GM19372 (cell line): ENCODE data around the gene ANGEL1.
A peak's percentile ranks its signal among the peaks of the same experiment; 100 is the strongest.

Source experiments
- ATAC-seq: cut with Tn5 transposase; IDR thresholded peaks from one replicate; pipeline ENCODE4 v1.9.1; 2021; ENCODE audit warnings: mild to moderate bottlenecking, low read depth, moderate library complexity; ENCODE audit not compliant: unreplicated experiment

Gene ANGEL1

DNA sequence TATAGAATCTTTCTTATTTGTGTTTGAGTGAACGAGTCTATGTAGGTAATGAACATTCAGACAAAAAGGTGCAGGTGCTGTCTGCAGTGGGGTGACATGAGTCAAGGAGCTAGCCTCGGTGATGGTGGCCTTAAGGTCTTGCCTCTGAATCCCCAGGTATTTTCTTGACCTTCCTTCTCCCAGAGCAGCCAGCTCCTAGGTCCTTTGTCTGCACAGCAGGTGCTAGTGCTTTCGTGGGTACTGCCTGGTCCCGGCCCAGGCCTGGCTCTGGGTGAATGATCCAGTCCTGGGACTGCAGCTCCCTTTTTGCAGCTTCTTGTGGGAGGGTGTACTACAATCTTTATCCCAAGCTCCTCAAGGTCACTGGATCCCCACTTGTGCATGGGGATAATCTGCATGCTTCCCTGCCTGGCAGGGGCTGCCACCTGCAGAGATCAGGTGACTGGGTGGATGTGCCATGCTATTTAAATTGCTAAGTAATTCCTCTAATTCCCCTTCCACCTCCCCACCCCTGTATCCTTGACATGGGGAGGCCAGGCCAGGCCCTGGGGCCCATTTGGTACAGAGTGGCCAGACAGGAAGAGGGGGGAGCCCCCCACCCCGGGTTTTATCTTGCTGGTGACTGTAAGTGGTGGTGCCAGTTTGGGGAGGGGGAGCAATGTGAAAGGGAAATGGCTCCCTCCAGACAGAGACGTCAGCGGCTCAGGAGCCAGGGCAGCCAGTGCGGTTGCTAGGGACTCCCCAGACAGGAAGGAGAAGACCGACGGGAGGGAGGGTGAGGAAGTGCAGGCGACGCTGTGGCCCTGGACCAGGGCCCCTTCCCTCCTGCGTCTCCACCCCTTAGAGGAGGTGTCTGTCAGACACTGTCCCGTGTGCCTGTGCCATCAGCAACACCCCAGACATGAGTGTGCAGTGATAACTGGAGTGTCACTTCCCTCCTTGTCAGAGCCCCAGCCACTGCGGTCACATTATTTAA is 44.7 kb downstream of the ANGEL1 start:
- ATAC-seq, result peak; percentile 81

- no peak for ATAC-seq
Observed at GRCh38 chr14:76765461-76765931, 47.2 kb downstream of the ANGEL1 start.

DNA sequence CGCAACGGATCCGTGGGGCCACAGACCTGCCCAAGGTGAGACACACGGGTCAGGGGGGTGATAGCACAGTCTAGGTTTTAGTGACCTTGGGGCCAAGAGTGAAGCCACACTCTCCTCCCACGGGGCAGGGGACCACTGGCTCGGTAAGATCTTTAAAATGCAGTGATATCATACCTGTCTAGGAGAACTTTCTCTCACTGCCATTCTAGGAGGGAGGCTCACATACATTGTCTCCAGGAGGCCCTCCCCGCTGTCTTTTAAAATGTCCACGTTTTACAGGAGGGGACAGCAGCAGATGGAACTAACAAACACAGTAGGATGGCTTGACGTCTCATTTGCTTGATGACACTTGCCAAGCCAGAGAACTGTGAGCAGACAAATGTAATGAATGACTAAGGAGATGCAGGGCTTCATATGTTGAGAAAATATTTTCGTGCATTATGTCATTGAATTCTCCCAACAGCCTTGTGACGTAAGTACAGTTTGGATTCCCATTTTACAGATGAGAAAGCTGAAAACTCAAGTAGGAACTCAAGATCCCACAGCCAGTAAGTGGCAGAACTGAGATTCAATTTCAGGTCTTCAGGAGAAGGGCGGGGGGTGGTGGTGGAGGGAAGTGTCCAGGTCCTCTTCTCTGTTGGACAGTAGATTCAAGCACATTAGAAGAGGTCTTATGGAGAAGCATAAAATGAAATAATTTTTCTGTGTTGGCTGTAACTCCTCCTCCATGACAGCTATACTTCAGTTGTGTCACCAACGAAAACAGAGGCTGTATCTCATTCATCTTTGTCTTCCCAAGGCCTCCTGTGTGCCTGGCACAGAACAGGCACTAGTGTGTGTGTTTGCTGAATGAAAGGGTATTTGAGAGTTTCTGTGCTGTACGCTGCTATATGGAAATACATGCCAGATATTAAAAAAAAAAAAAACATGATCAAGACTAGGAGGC is 49.3 kb downstream of the ANGEL1 start:
- no peak for ATAC-seq

DNA sequence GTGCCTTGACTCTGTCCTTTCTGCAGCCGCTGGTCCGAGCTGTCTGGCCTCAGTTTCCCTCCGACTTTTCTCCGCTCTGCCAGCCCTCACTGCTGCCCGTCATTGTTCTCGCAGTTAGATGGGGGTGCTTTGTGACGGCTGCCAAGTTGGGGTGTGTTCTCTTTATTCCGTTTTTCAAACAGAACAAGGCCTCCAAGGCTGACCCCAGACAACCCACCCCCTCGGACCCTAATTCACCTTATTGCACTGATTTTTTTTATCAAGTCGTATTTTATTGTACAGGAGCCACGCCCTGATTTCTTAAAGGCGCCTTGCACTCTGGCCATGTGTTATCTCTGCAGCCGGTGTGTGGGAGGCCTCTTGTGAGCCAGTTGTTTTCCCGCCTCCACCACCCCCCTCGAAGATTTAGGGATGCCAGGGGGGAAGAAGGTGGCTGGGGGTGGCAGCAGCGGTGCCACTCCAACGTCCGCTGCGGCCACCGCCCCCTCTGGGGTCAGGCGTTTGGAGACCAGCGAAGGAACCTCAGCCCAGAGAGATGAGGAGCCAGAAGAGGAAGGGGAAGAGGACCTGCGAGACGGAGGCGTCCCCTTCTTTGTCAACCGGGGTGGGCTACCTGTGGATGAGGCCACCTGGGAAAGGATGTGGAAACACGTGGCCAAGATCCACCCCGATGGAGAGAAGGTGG is 50.1 kb downstream of the ANGEL1 start:
- no peak for ATAC-seq

- no peak for ATAC-seq
Observed at GRCh38 chr14:76761960-76762410, 50.7 kb downstream of the ANGEL1 start.

GRCh38 chr14:76761136-76761959 is 51.3 kb downstream of the ANGEL1 start, which contains the start of gene VASH1:
Gene VASH1 (plus strand): TSS chr14:76761468. CDS start chr14:76762822, 1,354 bp downstream.
- ATAC-seq, result peak; percentile 83

GRCh38 chr14:76760331-76761135 is 52.1 kb downstream of the ANGEL1 start:
- ATAC-seq, result no peak

- ATAC-seq, result no peak
Observed at GRCh38 chr14:76759589-76759988, 53.1 kb downstream of the ANGEL1 start.

DNA sequence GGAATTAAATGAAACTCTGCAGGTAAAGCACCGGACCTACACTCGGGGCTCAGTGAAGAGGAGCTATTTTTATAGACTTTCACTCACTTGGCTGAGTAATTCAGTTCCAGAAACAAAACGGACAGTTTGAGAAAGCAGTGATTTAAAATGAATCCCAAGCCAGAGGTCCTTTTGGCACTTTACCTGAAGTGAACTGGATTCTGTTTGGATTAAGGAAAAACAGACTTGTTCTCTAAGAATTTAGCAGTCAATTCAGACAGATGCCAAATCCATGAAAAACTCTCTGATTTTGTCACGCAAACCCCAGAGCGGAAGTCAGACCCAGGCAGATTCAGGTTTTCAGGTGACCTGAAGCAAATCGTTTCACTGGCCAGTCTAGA is 56.3 kb downstream of the ANGEL1 start:
- no peak for ATAC-seq

DNA sequence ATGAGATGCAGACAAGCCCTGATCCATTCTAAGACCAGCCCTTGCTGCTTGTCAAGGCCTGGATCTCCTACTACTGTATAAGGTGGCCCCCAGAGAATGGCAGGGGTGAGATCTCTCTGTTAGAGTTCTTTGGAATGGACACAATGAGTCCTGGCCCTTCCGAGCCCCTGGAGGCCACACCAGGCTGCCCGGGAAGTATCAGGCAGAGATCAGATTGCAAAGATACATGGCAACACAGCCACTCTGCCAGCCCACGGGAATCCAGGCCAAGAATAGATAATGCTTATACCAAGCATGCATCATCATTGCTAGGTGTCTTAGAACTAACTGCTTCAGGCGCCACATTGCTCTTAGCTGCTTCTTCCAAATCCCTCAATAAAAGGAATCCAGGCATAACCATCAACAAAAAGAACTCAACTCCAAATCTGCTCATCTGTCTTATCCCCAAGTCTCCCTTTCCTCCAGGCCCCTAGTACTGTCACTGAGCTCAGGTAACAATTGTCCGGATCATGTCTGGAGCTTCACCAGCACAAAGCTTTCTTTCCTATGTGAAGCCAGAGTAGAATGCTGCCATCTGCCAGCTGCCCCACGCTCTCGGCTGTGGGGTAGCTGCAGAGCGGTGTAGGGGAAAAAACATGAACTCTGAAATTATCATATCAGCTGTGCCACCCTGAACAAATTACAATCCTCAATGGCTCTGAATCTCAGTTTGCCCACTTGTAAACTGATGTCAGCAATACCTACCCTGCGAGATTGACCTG is 56.9 kb downstream of the ANGEL1 start:
- ATAC-seq, result no peak

DNA sequence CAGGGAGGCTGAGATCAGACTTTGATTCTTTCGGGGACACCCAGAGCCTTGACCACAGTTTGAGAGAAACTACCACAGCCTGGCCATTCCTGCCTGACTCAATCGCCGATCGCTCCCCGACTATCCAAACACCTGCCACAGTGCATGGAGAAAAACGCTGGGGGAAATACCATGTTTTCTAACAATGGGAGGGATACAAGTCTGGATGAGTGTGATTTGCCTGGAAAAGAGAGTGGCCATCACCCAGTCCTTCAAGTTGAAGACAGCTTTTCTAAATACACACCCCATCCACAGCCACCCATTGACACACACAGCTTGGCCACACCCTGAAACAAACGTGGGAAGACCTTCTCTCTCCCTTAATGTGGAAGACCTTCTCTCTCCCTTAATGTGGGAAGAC is 58.1 kb downstream of the ANGEL1 start:
- ATAC-seq, result no peak

GRCh38 chr14:76753541-76754198 is 59.0 kb downstream of the ANGEL1 start:
- ATAC-seq, result no peak

GRCh38 chr14:76752744-76753143 is 59.9 kb downstream of the ANGEL1 start:
- ATAC-seq, result no peak

- ATAC-seq, result no peak
Observed at GRCh38 chr14:76742966-76743365, 69.7 kb downstream of the ANGEL1 start.

DNA sequence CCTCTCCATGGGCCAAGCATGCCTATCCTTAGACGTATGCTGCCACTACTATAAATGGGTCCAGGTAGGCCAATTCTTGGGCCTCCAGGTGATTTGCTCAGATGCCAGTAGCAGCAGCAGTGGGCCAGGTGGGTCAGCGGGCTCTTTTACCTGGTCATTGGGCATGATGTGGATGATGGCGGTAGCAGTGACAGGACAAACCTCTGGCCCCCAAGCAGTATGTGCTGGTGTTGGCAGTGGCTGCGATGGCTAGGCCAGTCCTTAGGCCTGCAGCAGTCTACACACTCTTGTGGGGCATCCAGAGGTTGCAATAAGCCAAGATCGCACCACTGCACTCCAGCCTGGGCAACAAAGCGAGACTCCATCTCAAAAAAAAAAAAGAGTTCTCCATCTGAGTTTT is 70.5 kb downstream of the ANGEL1 start:
- ATAC-seq, result no peak

DNA sequence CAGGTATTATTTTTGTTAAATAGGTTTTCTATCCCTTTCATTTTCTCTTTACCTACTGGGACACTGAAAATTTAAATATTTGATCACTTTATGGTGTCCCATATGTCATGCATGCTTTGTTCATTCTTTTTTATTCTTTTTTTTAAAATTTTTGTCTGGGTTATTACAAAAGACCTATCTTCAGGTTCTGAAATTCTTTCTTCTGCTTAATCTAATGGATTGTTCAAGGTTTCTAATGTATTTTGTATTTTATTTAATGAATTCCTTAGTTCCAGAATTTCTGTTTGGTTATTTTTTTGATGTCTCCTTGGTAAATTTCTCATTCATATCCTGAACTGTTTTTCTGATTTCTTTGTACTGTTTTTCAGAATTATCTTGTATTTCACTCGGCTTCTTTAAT is 71.6 kb downstream of the ANGEL1 start:
- ATAC-seq, result no peak
